ENCODE data around the gene EYS. TPM values are rescaled to one million over a fixed set of nuclear protein-coding genes. Genes with fewer than 3 reads are reported as not detected.

Gene EYS
- total RNA-seq, 2 experiments from 2014 or later, result not detected

DNA sequence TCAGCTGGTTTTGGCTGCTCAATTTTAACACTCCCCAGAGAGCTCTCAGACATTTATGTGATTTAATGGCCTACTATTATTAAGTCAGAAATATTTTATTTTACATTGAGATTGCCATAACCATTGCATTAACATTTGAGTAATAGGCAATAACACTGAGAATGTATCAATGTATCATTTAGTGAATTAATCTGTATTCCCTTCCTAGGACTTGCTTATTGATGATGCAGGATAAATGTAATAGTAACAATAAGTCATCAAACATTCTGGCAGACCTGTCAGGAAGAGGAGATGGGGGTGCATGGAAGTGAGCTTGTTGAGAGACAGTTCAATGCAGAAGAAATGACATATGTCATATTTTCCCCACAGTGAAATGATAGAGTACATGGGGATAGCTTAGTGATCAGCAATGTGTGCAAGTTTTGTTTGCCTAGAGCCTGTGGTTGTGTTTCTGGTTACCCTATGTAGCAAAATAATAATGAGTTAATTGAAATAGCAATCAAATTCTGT is 458.9 kb downstream of the EYS start:
- no peaks in the 10 kb centered on the region for H3K27me3 Mint-ChIP-seq
- no peaks in the 10 kb centered on the region for H3K36me3 ChIP-seq (ENCODE audit: insufficient read depth, low read length)
- peaks cover 4% of the 10 kb centered on the region for H3K9me3 Mint-ChIP-seq
- no peak for ATAC-seq (ENCODE audit: poor library complexity)
- no peaks in the 10 kb centered on the region for H3K36me3 Mint-ChIP-seq (ENCODE audit: low read depth)
- H3K9me3 ChIP-seq (ENCODE audit: control insufficient read depth in 1 of 2, insufficient read depth in 1 of 2, low read length in 2 of 2), result peaks cover 0 to 5% of the 10 kb centered on the region in 2 experiments
- H3K4me3 ChIP-seq (ENCODE audit: low read length), result no peak overlapping the region
- H3K4me1 Mint-ChIP-seq (ENCODE audit: low read depth), result no peaks in the 10 kb centered on the region
- H3K4me1 ChIP-seq (ENCODE audit: insufficient read depth, low read length), result no peaks in the 10 kb centered on the region
- H3K27ac ChIP-seq (ENCODE audit: low read depth in 1 of 2, low read length in 2 of 2), result no peak overlapping the region
- POLR2A ChIA-PET, result no interaction called here
- H3K27ac Mint-ChIP-seq, result no peak overlapping the region
- no peaks in the 10 kb centered on the region for H3K27me3 ChIP-seq (ENCODE audit: control insufficient read depth in 1 of 2, insufficient read depth in 2 of 2, low read length in 2 of 2)
- DNase-seq, result no peak
- H3K4me3 Mint-ChIP-seq, result no peak overlapping the region
- CTCF ChIA-PET, result no interaction called here
- TF ChIP-seq, protein P1, sequence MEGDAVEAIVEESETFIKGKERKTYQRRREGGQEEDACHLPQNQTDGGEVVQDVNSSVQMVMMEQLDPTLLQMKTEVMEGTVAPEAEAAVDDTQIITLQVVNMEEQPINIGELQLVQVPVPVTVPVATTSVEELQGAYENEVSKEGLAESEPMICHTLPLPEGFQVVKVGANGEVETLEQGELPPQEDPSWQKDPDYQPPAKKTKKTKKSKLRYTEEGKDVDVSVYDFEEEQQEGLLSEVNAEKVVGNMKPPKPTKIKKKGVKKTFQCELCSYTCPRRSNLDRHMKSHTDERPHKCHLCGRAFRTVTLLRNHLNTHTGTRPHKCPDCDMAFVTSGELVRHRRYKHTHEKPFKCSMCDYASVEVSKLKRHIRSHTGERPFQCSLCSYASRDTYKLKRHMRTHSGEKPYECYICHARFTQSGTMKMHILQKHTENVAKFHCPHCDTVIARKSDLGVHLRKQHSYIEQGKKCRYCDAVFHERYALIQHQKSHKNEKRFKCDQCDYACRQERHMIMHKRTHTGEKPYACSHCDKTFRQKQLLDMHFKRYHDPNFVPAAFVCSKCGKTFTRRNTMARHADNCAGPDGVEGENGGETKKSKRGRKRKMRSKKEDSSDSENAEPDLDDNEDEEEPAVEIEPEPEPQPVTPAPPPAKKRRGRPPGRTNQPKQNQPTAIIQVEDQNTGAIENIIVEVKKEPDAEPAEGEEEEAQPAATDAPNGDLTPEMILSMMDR (IDR thresholded peaks at IDR 0.05), result no peak
- intact Hi-C loops (cut with DNase I, micrococcal nuclease), result no loop called here

DNA sequence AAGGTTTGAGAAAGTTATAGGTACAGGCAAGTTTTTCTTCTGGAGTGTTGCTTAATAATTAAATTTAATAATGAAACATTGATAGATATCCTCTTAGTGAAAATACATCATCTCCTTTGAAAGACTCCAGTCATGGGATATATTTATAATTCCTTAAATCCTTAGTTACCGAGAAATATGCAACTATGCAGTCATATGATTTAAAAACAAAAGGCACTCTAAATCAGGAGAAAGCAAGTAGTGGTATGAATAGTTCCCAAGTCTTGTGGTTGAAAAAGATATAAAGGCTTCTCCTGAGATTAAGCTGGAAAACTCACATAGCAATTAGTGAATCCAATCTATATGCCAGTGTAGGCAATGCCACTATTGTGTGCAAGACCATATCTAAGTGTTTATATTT is 475.4 kb downstream of the EYS start:
- H3K27ac ChIP-seq (ENCODE audit: low read depth in 1 of 2, low read length in 2 of 2), result no peak overlapping the region
- Mint-ChIP-seq H3K27ac (no peak overlapping the region), H3K36me3 (ENCODE audit: low read depth) (no peaks in the 10 kb centered on the region), H3K4me3 (no peak overlapping the region), H3K27me3 (no peaks in the 10 kb centered on the region), H3K9me3 (peaks cover 19% of the 10 kb centered on the region), H3K4me1 (ENCODE audit: low read depth) (no peaks in the 10 kb centered on the region)
- H3K9me3 ChIP-seq (ENCODE audit: control insufficient read depth in 1 of 2, insufficient read depth in 1 of 2, low read length in 2 of 2), result no peaks in the 10 kb centered on the region
- TF ChIP-seq, protein P1 (IDR thresholded peaks at IDR 0.05), result no peak
- ATAC-seq (ENCODE audit: poor library complexity) (no peak), DNase-seq (no peak)
- CTCF ChIA-PET, result no interaction called here
- H3K4me1 ChIP-seq (ENCODE audit: insufficient read depth, low read length), result no peaks in the 10 kb centered on the region
- no peaks in the 10 kb centered on the region for H3K27me3 ChIP-seq (ENCODE audit: control insufficient read depth in 1 of 2, insufficient read depth in 2 of 2, low read length in 2 of 2)
- intact Hi-C loops (cut with DNase I, micrococcal nuclease), result no loop called here
- H3K36me3 ChIP-seq (ENCODE audit: insufficient read depth, low read length), result no peaks in the 10 kb centered on the region
- POLR2A ChIA-PET, result no interaction called here
- H3K4me3 ChIP-seq (ENCODE audit: low read length), result no peak overlapping the region

DNA sequence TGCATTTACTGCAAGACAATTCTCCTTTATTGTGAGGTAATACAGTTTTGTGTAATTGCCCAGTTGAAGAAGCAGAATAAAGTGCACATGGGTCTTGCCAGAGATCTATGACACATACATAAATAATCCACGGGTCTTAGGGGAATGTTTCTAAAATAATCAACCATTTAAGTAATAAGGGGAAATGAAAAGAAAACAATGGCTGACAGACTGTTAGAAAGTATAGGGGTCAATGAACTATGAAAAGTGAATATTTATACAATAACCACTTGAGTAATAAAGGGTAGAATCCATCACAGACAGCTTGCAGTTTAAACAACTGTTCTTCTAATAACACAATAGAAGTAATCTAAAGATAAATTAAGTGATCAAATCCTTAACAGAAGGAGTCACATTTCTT is 477.2 kb downstream of the EYS start:
- H3K27ac Mint-ChIP-seq, result no peak overlapping the region
- H3K36me3 Mint-ChIP-seq (ENCODE audit: low read depth), result no peaks in the 10 kb centered on the region
- Histone ChIP-seq H3K27ac (ENCODE audit: low read depth in 1 of 2, low read length in 2 of 2) (no peak overlapping the region), H3K4me3 (ENCODE audit: low read length) (no peak overlapping the region), H3K4me1 (ENCODE audit: insufficient read depth, low read length) (no peaks in the 10 kb centered on the region), H3K9me3 (ENCODE audit: control insufficient read depth in 1 of 2, insufficient read depth in 1 of 2, low read length in 2 of 2) (no peaks in the 10 kb centered on the region), H3K27me3 (ENCODE audit: control insufficient read depth in 1 of 2, insufficient read depth in 2 of 2, low read length in 2 of 2) (no peaks in the 10 kb centered on the region), H3K36me3 (ENCODE audit: insufficient read depth, low read length) (no peaks in the 10 kb centered on the region)
- intact Hi-C loops (cut with DNase I, micrococcal nuclease), result no loop called here
- H3K4me1 Mint-ChIP-seq (ENCODE audit: low read depth), result no peaks in the 10 kb centered on the region
- CTCF ChIA-PET, result no interaction called here
- no peak overlapping the region for H3K4me3 Mint-ChIP-seq
- TF ChIP-seq, protein P1 (IDR thresholded peaks at IDR 0.05), result no peak
- POLR2A ChIA-PET, result no interaction called here
- no peak for ATAC-seq (ENCODE audit: poor library complexity)
- no peaks in the 10 kb centered on the region for H3K27me3 Mint-ChIP-seq
- no peak for DNase-seq
- H3K9me3 Mint-ChIP-seq, result peaks cover 16% of the 10 kb centered on the region
